T-helper 9 cell (primary cell): ENCODE results near the gene DRAXIN.

Source experiments
- DNase-seq: peaks from one replicate; pipeline ENCODE4 v3.0.0-alpha.2; 2020

Gene DRAXIN

GRCh38 chr1:11657654-11658053 is 33.9 kb upstream of the DRAXIN start:
- no peak for DNase-seq

- DNase-seq: no peak
Observed at GRCh38 chr1:11658542-11658941, 33.0 kb upstream of the DRAXIN start.

DNA sequence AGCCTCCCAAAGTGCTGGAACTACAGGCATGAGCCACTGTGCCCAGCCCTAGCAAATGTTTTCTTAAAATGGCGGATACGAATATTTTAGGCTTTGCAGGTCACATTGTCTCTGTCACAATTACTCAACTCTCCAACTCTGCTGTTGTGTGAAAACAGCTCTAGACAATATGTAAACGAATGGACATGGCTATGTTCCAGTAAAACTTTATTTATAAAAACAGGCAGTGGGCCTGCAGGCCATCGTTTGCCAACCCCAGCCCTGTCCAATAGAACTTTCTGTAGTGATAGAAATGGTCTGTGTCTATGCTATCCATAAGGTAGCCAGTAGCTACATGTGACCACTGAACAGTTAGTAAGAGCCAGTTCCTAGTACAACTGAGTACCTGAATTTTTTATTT is 31.8 kb upstream of the DRAXIN start:
- no peak for DNase-seq

GRCh38 chr1:11661103-11661502 is 30.4 kb upstream of the DRAXIN start:
- DNase-seq: no peak

DNA sequence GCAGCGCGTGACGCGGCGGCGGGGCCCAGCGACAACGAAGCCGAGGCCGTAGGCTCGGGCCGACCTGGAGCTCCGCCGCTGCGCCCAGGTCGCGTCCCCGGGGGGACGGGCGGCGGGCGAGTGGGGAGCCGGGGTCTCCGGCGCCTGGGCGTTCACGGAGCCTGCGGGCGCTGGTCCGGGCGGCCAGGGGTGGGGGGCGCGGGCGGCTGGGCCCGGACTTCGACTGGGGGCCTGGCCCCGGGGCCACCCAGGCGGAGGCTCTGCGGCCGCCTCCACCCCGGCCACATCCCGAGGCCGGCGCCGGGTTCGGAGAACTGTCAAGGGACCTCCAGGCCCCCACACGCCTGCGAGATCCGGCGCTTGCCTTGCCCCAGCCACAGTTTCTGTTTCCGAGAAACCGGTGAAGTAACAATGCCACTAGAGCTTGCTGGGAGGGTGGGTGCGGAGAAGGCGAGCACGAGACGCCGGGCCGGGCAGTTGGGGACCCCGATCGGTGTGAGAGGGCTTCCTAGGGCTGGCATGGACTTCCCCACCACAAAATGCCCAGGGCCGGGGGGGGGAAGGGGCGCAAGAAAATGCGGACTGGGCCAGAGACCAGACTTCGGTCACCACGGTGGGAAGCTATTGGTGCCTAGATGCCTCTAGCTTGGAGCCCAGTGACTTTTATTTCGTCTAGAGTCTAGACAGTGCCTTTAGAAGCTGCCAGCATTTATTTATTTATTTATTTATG is 27.0 kb upstream of the DRAXIN start:
- DNase-seq: no peak

GRCh38 chr1:11668516-11668915 is 23.0 kb upstream of the DRAXIN start:
- DNase-seq: no peak

DNA sequence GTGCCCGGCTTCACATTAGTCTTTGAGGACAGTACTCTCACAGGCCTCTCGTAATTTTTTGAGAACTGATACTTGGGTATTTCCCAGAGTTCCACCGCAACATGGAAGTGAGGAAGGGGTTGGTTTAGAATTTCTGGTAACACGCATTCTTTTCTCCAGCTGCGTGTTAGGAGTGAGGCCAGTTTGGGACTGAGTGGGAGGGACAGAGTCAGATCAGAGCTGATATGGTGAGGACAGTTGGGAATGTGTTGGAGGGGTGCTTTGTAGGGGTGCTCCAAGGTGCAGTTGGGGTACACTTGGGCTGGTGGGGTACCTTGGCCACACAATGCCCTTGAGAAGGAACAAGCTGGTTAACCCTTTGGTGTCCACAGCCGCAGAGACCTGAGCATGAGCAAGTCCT is 20.8 kb upstream of the DRAXIN start:
- no peak for DNase-seq

DNA sequence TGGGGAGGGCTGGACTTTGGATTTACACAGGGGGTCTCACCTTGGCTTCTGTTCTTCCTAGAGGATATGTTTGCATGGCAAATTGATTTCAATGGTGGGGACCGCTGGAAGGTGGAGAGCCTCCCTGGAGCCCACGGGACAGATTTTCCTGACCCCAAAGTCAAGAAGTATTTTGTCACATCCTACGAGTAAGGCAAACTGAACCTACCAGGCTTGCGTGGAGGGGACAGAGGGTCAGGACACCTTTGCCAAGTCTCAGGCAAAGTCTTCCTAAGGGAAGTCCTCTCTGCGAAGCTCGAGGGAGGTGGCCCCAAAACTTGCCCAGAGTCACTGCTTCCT is 20.3 kb upstream of the DRAXIN start:
- DNase-seq: no peak

DNA sequence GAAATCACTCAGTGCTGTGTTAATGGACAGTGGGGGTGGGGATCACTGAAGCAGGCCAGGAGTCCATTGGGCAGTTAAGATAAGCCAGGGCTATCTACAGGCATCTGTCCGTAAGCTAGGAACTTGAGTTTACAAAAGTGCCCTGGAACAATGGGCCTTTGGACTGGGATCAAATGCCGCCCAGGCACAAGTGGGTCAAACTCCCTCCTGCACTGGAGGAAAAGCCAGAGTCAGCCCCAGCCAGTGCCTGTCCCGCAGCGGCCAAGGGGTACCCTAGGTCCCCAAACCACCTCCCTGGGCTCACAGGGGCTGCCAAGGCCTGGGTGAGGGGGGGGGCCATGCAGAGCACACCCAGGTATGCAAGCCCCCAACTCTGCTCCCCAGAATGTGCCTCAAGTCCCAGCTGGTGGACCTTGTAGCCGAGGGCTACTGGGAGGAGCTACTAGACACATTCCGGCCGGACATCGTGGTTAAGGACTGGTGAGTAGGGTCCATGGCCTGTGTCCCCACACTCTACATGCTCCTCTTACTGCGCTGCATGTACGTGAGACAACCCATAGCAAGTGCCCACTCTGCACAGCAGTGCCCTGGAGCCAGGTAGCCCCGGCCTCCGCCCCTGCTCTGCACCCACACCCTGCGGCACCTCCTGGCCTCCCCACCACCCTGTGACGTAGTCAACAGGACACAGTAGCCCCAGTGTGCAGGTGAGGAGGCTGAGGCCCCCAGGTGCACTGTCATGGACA is 19.8 kb upstream of the DRAXIN start:
- DNase-seq: no peak

DNA sequence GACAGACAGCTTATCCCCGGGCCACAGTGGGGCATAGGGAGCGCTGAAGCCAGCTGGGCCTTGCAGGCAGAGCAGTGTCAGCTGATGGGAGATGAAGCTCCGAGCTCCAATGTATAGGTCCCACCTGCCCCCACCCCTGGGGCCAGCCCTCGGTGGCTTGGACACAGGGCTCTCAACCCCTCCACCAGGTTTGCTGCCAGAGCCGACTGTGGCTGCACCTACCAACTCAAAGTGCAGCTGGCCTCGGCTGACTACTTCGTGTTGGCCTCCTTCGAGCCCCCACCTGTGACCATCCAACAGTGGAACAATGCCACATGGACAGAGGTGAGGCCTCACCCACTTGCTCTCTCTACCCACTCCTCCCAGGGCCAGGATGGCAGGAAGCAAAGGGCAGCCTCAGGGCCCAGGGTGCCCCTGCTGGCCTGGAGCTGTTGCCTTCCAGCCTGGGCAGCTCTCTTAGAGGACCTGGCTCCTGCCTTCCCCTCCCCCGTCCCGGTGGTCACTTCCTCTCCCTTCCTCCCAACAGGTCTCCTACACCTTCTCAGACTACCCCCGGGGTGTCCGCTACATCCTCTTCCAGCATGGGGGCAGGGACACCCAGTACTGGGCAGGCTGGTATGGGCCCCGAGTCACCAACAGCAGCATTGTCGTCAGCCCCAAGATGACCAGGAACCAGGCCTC is 18.3 kb upstream of the DRAXIN start:
- DNase-seq: no peak

DNA sequence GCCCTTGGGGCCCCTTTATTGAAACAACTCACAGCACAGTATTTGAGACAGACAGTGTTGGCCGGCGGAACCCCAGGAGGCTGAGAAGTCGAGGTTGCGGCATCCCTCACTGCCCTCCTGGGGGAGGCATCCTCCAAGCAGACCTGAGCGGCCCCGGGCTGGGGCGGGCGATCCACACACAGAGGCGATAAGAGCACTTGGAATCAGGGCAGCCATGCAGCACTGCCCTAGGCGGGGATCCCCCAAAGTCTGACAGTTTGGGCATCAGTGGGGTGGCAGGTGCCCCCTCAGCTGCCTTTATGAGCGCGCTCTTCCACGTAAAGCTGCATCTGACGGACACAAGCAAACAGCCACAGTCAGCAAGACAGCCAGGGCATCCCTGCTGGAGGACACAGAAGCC is 17.0 kb upstream of the DRAXIN start:
- DNase-seq: no peak

GRCh38 chr1:11675325-11675724 is 16.2 kb upstream of the DRAXIN start:
- no peak for DNase-seq

- DNase-seq: no peak
Observed at GRCh38 chr1:11676386-11677103, 15.0 kb upstream of the DRAXIN start.

- no peak for DNase-seq
Observed at GRCh38 chr1:11678442-11678841, 13.1 kb upstream of the DRAXIN start.

DNA sequence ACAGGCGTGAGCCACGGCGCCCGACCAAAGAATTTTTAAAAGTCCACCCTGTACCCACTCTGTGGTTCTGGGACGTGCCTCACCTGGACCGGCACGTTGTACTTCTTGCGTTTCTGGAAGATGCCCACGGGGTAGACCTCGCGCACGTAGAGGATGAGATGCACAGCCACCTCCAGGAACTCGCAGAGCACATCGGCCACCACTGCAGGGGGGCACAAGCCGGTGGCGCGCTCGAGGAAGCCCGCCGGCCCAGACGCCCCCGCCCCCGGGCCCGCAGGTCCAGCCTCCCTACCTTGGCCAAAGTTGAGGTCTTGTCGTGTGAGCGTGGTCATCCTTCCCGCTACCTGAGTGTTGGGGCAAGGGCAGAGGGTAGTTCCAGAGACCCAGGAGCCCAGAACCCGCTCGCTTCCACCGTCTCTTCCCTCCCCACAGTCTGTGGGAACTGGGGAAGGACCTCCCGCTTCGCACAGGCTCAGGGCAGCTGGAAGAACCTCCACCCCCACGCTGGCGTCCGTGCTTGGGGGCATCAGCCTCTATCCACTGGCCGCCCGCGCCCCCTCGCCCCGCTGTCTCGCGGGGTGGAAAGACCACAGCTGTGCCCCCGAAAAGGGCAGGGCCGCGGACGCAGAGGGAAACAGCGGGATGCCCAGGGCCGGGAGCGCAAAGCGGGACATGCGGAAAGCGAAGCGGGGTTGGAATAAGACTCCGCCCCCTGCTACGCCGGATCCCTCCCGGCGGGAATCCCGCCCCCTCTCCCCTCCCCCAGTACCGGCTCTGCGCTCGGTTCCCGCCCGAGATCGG is 11.0 kb upstream of the DRAXIN start:
- DNase-seq: no peak

GRCh38 chr1:11681071-11681771 is 10.3 kb upstream of the DRAXIN start, which contains the start of gene MAD2L2:
TSS of gene MAD2L2 (minus strand) at chr1:11681148. CDS start at chr1:11680601, 547 bp downstream.
- DNase-seq: peak; percentile 90

GRCh38 chr1:11682287-11682771 is 9.2 kb upstream of the DRAXIN start:
- DNase-seq: no peak

GRCh38 chr1:11682799-11683198 is 8.7 kb upstream of the DRAXIN start:
- DNase-seq: no peak

DNA sequence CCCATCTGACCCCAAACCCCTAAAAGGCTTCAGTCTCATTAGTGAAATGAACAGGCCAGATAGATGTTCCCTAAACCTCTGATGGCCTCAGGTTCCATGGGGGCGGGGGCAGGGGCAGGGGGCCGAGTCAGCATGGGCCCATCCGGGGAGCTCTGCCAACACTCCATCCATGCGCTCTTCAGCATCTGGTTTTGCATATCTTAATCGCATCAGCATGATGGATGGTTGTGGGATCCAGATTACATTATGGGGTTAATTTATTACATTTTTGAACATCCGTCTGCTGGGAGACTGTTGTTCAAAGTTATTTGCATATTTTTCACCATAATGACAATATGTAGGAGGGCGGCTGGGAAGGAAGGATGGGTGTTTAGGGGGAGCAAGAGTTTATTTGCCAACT is 7.4 kb upstream of the DRAXIN start:
- no peak for DNase-seq

DNA sequence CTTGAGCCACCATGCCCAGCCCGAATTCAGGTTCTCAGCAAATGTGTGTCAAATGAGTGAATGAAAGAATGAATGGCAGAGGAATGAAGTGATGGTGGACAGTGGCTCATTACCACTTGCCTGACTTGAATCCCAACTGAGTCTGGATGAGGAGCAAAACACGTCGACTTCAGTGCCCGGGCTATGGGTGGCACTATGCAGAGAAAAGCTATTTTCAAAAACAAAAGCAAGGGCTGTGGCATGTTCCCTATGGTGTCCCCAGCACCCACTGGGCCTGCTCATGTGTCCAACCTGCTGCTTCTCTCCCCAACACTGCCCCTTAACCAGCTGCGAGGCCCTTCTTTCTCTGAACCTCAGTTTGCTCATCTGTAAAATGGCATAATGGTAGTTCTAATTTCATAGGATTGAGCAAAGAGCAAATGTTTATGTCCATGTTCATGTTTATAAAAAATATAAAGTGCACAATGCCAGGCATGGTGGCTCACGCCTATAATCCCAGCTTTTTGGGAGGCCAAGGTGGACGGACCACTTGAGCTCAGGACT is 6.2 kb upstream of the DRAXIN start:
- DNase-seq: no peak

DNA sequence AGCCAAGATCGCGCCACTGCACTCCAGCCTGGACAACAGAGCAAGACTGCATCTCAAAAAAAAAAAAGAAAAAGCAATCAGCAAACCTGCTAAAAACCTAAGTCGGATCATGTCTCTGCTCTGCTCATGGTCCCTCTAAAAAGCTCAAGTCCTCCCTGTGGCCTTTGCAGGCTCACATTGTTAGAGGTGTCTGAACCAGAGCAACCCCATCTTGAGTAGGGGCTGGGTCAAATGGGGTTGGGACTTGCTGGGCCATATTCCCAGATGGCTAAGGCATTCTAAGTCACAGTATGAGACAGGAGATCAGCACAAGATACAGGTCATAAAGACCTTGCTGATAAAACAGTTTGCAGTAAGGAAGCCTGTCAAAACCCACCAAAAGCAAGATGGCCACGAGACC is 3.0 kb upstream of the DRAXIN start:
- DNase-seq: no peak
